Measurements from ENCODE around the gene RAB17. TPM values are rescaled to one million over a fixed set of nuclear protein-coding genes. Genes with fewer than 3 reads are reported as not detected.

The RAB17 gene
- total RNA-seq, 3 donors from 2014 or later: 39.7 to 43.9 TPM; not detected in 1

DNA sequence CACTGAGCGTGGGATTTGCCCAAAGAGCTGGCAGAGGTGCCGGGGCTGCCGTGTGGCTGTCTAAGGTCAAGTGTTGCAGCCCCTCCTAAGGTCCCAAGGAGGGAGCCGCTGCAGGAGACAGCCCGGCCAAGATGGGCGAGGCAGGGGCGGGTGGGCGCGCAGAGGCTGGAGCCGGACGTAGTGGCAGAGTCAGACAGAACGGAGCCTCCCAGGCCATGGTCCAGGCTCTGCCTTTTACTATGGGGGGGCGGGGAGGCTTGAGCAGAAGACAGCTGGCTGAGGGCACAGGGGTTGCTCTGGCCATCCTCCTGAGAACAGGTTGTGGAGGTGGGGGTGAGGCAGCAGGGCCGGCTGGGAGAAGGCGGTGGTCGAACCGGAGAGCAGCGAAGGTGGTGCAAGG lies 51.6 kb downstream of the RAB17 start:
- no peaks in the 10 kb centered on the region for H3K36me3 ChIP-seq
- intact Hi-C loops (cut with DNase I; ENCODE audit: low total_unique reads): no loop called here
- TF ChIP-seq, protein P1, sequence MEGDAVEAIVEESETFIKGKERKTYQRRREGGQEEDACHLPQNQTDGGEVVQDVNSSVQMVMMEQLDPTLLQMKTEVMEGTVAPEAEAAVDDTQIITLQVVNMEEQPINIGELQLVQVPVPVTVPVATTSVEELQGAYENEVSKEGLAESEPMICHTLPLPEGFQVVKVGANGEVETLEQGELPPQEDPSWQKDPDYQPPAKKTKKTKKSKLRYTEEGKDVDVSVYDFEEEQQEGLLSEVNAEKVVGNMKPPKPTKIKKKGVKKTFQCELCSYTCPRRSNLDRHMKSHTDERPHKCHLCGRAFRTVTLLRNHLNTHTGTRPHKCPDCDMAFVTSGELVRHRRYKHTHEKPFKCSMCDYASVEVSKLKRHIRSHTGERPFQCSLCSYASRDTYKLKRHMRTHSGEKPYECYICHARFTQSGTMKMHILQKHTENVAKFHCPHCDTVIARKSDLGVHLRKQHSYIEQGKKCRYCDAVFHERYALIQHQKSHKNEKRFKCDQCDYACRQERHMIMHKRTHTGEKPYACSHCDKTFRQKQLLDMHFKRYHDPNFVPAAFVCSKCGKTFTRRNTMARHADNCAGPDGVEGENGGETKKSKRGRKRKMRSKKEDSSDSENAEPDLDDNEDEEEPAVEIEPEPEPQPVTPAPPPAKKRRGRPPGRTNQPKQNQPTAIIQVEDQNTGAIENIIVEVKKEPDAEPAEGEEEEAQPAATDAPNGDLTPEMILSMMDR (IDR thresholded peaks at IDR 0.05): no peak
- no peak for TF ChIP-seq POLR2A (IDR thresholded peaks at IDR 0.05)
- TF ChIP-seq POLR2AphosphoS5 (IDR thresholded peaks at IDR 0.05): no peak
- H3K4me3 ChIP-seq: no peak overlapping the region
- H3K27me3 ChIP-seq: no peaks in the 10 kb centered on the region
- H3K27ac ChIP-seq: no peak overlapping the region
- no peaks in the 10 kb centered on the region for H3K4me1 ChIP-seq
- no peak for DNase-seq (ENCODE audit: low spot score in 2 of 2)
- H3K9me3 ChIP-seq: no peaks in the 10 kb centered on the region

GRCh38 chr2:237538001-237538720 lies 52.4 kb downstream of the RAB17 start:
- Histone ChIP-seq H3K4me1 (no peaks in the 10 kb centered on the region), H3K27me3 (no peaks in the 10 kb centered on the region), H3K4me3 (no peak overlapping the region), H3K36me3 (no peaks in the 10 kb centered on the region), H3K9me3 (no peaks in the 10 kb centered on the region), H3K27ac (no peak overlapping the region)
- intact Hi-C loops (cut with DNase I; ENCODE audit: low total_unique reads): no loop called here
- no peak for DNase-seq (ENCODE audit: low spot score in 2 of 2)
- TF ChIP-seq POLR2AphosphoS5 (IDR thresholded peaks at IDR 0.05): no peak
- TF ChIP-seq, protein P1 (IDR thresholded peaks at IDR 0.05): no peak

DNA sequence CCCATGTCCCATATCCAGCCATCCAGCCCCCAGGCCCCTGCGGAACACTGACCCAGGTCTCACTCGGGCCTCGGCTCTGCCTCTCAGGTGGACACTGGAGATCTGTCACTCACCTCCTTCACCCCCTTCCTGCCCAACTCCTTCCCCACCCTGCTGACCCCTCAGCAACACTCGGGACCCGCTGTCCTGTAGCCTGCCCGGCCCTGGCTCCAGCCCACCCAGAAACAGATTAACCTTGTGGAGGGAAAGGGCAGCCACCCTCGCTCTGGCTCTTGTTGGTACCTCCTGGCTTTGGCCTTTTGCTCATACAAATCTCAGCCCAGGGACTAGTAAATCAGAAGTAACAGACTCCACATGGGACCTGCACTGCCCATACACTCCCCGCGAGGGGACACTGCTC lies 53.9 kb downstream of the RAB17 start:
- Histone ChIP-seq H3K9me3 (no peaks in the 10 kb centered on the region), H3K4me3 (no peak overlapping the region), H3K27ac (no peak overlapping the region), H3K27me3 (no peaks in the 10 kb centered on the region), H3K36me3 (no peaks in the 10 kb centered on the region), H3K4me1 (no peaks in the 10 kb centered on the region)
- no peak for TF ChIP-seq POLR2A (IDR thresholded peaks at IDR 0.05)
- TF ChIP-seq POLR2AphosphoS5 (IDR thresholded peaks at IDR 0.05): no peak
- TF ChIP-seq, protein P1 (IDR thresholded peaks at IDR 0.05): no peak
- intact Hi-C loops (cut with DNase I; ENCODE audit: low total_unique reads): no loop called here
- DNase-seq (ENCODE audit: low spot score in 2 of 2): no peak

GRCh38 chr2:237536083-237536415 lies 54.5 kb downstream of the RAB17 start:
- no peaks in the 10 kb centered on the region for H3K4me1 ChIP-seq
- TF ChIP-seq POLR2A (IDR thresholded peaks at IDR 0.05): no peak
- TF ChIP-seq POLR2AphosphoS5 (IDR thresholded peaks at IDR 0.05): no peak
- TF ChIP-seq, protein P1 (IDR thresholded peaks at IDR 0.05): no peak
- DNase-seq (ENCODE audit: low spot score in 2 of 2): no peak

GRCh38 chr2:237535385-237536082 lies 55.0 kb downstream of the RAB17 start:
- Histone ChIP-seq H3K4me1 (no peaks in the 10 kb centered on the region), H3K27me3 (no peaks in the 10 kb centered on the region), H3K9me3 (no peaks in the 10 kb centered on the region), H3K4me3 (no peak overlapping the region), H3K36me3 (no peaks in the 10 kb centered on the region), H3K27ac (no peak overlapping the region)
- intact Hi-C loops (cut with DNase I; ENCODE audit: low total_unique reads): no loop called here
- TF ChIP-seq POLR2A (IDR thresholded peaks at IDR 0.05) (no peak), POLR2AphosphoS5 (IDR thresholded peaks at IDR 0.05) (no peak)
- TF ChIP-seq, protein P1 (IDR thresholded peaks at IDR 0.05): no peak
- no peak for DNase-seq (ENCODE audit: low spot score in 2 of 2)

More at GRCh38 chr2:237536083-237536415, 54.5 kb downstream of the RAB17 start:
- H3K27me3 ChIP-seq: no peaks in the 10 kb centered on the region
- no peaks in the 10 kb centered on the region for H3K36me3 ChIP-seq
- H3K27ac ChIP-seq: no peak overlapping the region
- intact Hi-C loops (cut with DNase I; ENCODE audit: low total_unique reads): no loop called here
- no peak overlapping the region for H3K4me3 ChIP-seq
- no peaks in the 10 kb centered on the region for H3K9me3 ChIP-seq
